Globus pallidus (tissue), 1 donor: ENCODE results near the gene PSD4.
A peak's percentile ranks its signal among the peaks of the same experiment; 100 is the strongest.

ENCODE experiments used
- DNase-seq: peaks from one replicate; pipeline ENCODE4 v3.0.0-alpha.2; 2015; ENCODE audit warnings: low spot score

Gene PSD4

GRCh38 chr2:113173542-113174375 is at the start of gene PSD4:
Gene PSD4 (plus strand): TSS chr2:113173971. CDS start chr2:113182457, 8,486 bp downstream.
- DNase-seq, result peak; percentile 27

GRCh38 chr2:113124181-113124961 is 49.4 kb upstream of the PSD4 start:
- DNase-seq, result peak; percentile 25

GRCh38 chr2:113124984-113125855 is 48.6 kb upstream of the PSD4 start:
- DNase-seq, result no peak

GRCh38 chr2:113126845-113127645 is 46.7 kb upstream of the PSD4 start, which contains the start of gene IL1RN:
Gene IL1RN (plus strand): TSS chr2:113127598. CDS start chr2:113127625, 27 bp downstream.
- peak; percentile 40 for DNase-seq

- DNase-seq, result no peak
Observed at GRCh38 chr2:113127646-113128570, 45.9 kb upstream of the PSD4 start.

GRCh38 chr2:113129519-113130078 is 44.2 kb upstream of the PSD4 start:
- DNase-seq, result no peak

- no peak for DNase-seq
Observed at GRCh38 chr2:113131352-113132185, 42.2 kb upstream of the PSD4 start.

- no peak for DNase-seq
Observed at GRCh38 chr2:113132414-113133021, 41.3 kb upstream of the PSD4 start.

- DNase-seq, result no peak
Observed at GRCh38 chr2:113133704-113134598, 39.8 kb upstream of the PSD4 start.

GRCh38 chr2:113134717-113135116 is 39.1 kb upstream of the PSD4 start:
- DNase-seq, result no peak

- no peak for DNase-seq
Observed at GRCh38 chr2:113135317-113135716, 38.5 kb upstream of the PSD4 start.

GRCh38 chr2:113136828-113137775 is 36.7 kb upstream of the PSD4 start:
- DNase-seq, result no peak

GRCh38 chr2:113137827-113138226 is 35.9 kb upstream of the PSD4 start:
- no peak for DNase-seq

GRCh38 chr2:113138428-113139322 is 35.1 kb upstream of the PSD4 start:
- DNase-seq, result peak; percentile 54

GRCh38 chr2:113141451-113141850 is 32.3 kb upstream of the PSD4 start:
- DNase-seq, result no peak
